VCaP (cell line): ENCODE results near the gene TAF11L10.
"Not testable (repeated sequence)": the region's sequence is repeated elsewhere in the genome, so short reads cannot be mapped to it uniquely, and the experiment has no call there.

Experiments used
- H3K27ac ChIP-seq: fragments of 450-650 bp; 2 replicates; pipeline ENCODE4 v1.5.1; 2017

The TAF11L10 gene

GRCh38 chr5:17585658-17586057, 12.0 kb downstream of the TAF11L10 start, which contains the start of gene TAF11L7:
TSS of gene TAF11L7 (minus strand) at chr5:17585758.
- not testable (repeated sequence) for H3K27ac ChIP-seq
